KG1 (cell line): ENCODE data around the gene ISM1.
A peak's percentile ranks its signal among the peaks of the same experiment; 100 is the strongest.

ENCODE experiments used
- DNase-seq: peaks from one replicate; lab custom pipeline; 2025; lab: John Stamatoyannopoulos, UW

ISM1 gene

GRCh38 chr20:13220904-13221297 lies at the start of gene ISM1:
ISM1 (plus strand) TSS chr20:13221274; CDS start chr20:13221777, 503 bp downstream.
- no peak for DNase-seq

- no peak for DNase-seq
Measured at GRCh38 chr20:13173201-13173600, 47.9 kb upstream of the ISM1 start.

- DNase-seq, result no peak
Measured at GRCh38 chr20:13174402-13174801, 46.7 kb upstream of the ISM1 start.

- DNase-seq, result no peak
Measured at GRCh38 chr20:13180986-13181889, 39.8 kb upstream of the ISM1 start.

GRCh38 chr20:13183005-13183404 lies 38.1 kb upstream of the ISM1 start:
- DNase-seq, result no peak

- no peak for DNase-seq
Measured at GRCh38 chr20:13186043-13186774, 34.9 kb upstream of the ISM1 start.

- DNase-seq, result no peak
Measured at GRCh38 chr20:13187899-13188298, 33.2 kb upstream of the ISM1 start.

GRCh38 chr20:13199279-13199678 lies 21.8 kb upstream of the ISM1 start:
- no peak for DNase-seq

- no peak for DNase-seq
Measured at GRCh38 chr20:13200767-13201500, 20.1 kb upstream of the ISM1 start.

- DNase-seq, result no peak
Measured at GRCh38 chr20:13202565-13202964, 18.5 kb upstream of the ISM1 start.

GRCh38 chr20:13205425-13205824 lies 15.6 kb upstream of the ISM1 start:
- no peak for DNase-seq

- DNase-seq, result no peak
Measured at GRCh38 chr20:13205848-13206434, 15.1 kb upstream of the ISM1 start.

GRCh38 chr20:13207016-13207415 lies 14.1 kb upstream of the ISM1 start:
- DNase-seq, result no peak

GRCh38 chr20:13211956-13212618 lies 9.0 kb upstream of the ISM1 start:
- DNase-seq, result no peak

- no peak for DNase-seq
Measured at GRCh38 chr20:13212750-13213149, 8.3 kb upstream of the ISM1 start.

- no peak for DNase-seq
Measured at GRCh38 chr20:13213335-13213734, 7.7 kb upstream of the ISM1 start.

GRCh38 chr20:13216533-13216932 lies 4.5 kb upstream of the ISM1 start:
- no peak for DNase-seq

- DNase-seq, result no peak
Measured at GRCh38 chr20:13219327-13220193, 1.5 kb upstream of the ISM1 start.

GRCh38 chr20:13220194-13220903 lies 725 bp upstream of the ISM1 start:
- DNase-seq, result peak; percentile 27

GRCh38 chr20:13221313-13221672 lies 219 bp downstream of the ISM1 start:
- DNase-seq, result no peak
